Psoas muscle (tissue), 8 donors: ENCODE data around the gene ZMIZ1. TPM values are rescaled to one million over a fixed set of nuclear protein-coding genes. Genes with fewer than 3 reads are reported as not detected.
A peak's percentile ranks its signal among the peaks of the same experiment; 100 is the strongest.

Experiments
- ATAC-seq, 4 donors: fragments of 200-7000 bp; cut with Tn5 transposase; one replicate each; pipeline ENCODE4 v1.9.1; 2020; ENCODE audit warnings: moderate library complexity in 3 of 4, mild to moderate bottlenecking in 2 of 4
- DNase-seq, 2 donors: peaks; one replicate each; pipeline ENCODE4 v3.0.0-alpha.2; 2020
- H3K27ac ChIP-seq: fragments of 200-600 bp; one replicate; pipeline ENCODE4 v1.8.0; 2022
- H3K27me3 ChIP-seq, 3 donors: fragments of 200-600 bp in 1 of 3; one replicate each; pipeline versions ENCODE4 v1.6.1 to v1.8.0; 2013 to 2022; ENCODE audit warnings: low read length in 2 of 3, mild to moderate bottlenecking in 2 of 3, moderate library complexity in 1 of 3; ENCODE audit not compliant: insufficient read depth in 3 of 3
- H3K36me3 ChIP-seq, 2 donors: fragments of 200-600 bp in 1 of 2; one replicate each; pipeline versions ENCODE4 v1.6.1 to v1.8.0; 2013 to 2022; ENCODE audit warnings: low read depth in 1 of 2, mild to moderate bottlenecking in 1 of 2, moderate library complexity in 1 of 2; ENCODE audit not compliant: insufficient read depth in 1 of 2
- H3K4me1 ChIP-seq: fragments of 200-600 bp; one replicate; pipeline ENCODE4 v1.8.0; 2022
- H3K4me3 ChIP-seq: fragments of 200-600 bp; one replicate; pipeline ENCODE4 v1.8.0; 2022; ENCODE audit warnings: mild to moderate bottlenecking
- H3K9me3 ChIP-seq: fragments of 200-600 bp; one replicate; pipeline ENCODE4 v1.8.0; 2022
- WGBS, 3 donors: extraction: QIAGEN DNeasy Blood & Tissue Kit; methylation state at CpG; one replicate each; pipeline versions ENCODE4 v1.1.6 to v1.1.7; 2013; 5-methylcytosine and 5-hydroxymethylcytosine counted together
- intact Hi-C, 2 donors: fragments of 100-400 bp; cut with DNase I; formaldehyde crosslinking; loops; one replicate each; pipeline versions ENCODE4 v1.11.0 to v1.14.2; 2022
- polyA plus RNA-seq, 3 donors: library from polyadenylated mRNA; stranded (reverse); fragments of 200-250 nt; gene quantifications; one replicate each; pipeline ENCODE4 v1.2.3, GENCODE V29; 2013
- total RNA-seq, 4 donors: library from RNA; stranded (reverse); fragmentation: NEBNext Ultra II Directional in 2 of 4; extraction: Animal tissue kit (Norgen Biotek cat#: 25700) in 2 of 4; gene quantifications; one replicate each; pipeline versions ENCODE4 v1.2.1 to v1.2.4, GENCODE V29; 2021 to 2023
- TF ChIP-seq, protein P1 (sequence below): fragments of 200-600 bp; IDR thresholded peaks from one replicate; pipeline ENCODE4 v1.8.0; 2022; ENCODE audit warnings: antibody characterized with exemption
- donor health status: healthy with polysubstance abuse.
- donor health status: DM: no; HTN: no; CAD: no; lungs with moderate emphysema.
- donor health status: Bipolar disorder and iron deficiency.
- donor health status: healthy.
- donor health status: DM: yes; HTN: yes; CAD: no.
- donor health status: DM: no; HTN: no; CAD: no.
- donor health status: DM: no; HTN: no; CAD: no.
- donor health status: DM: yes; HTN: yes; CAD: no.

Gene ZMIZ1
- total and polyA plus RNA-seq, 7 donors, result 10.4 to 37.6 (median 30.0) TPM

GRCh38 chr10:79147306-79147705, 78.5 kb downstream of the ZMIZ1 start:
- no peak for ATAC-seq
- peaks cover 0 to 19% of the 10 kb centered on the region in 2 donors for H3K36me3 ChIP-seq
- TF ChIP-seq, protein P1, sequence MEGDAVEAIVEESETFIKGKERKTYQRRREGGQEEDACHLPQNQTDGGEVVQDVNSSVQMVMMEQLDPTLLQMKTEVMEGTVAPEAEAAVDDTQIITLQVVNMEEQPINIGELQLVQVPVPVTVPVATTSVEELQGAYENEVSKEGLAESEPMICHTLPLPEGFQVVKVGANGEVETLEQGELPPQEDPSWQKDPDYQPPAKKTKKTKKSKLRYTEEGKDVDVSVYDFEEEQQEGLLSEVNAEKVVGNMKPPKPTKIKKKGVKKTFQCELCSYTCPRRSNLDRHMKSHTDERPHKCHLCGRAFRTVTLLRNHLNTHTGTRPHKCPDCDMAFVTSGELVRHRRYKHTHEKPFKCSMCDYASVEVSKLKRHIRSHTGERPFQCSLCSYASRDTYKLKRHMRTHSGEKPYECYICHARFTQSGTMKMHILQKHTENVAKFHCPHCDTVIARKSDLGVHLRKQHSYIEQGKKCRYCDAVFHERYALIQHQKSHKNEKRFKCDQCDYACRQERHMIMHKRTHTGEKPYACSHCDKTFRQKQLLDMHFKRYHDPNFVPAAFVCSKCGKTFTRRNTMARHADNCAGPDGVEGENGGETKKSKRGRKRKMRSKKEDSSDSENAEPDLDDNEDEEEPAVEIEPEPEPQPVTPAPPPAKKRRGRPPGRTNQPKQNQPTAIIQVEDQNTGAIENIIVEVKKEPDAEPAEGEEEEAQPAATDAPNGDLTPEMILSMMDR, result no peak
- H3K27ac ChIP-seq, result peak overlapping the region; percentile 75
- no peaks in the 10 kb centered on the region for H3K9me3 ChIP-seq
- no peak overlapping the region for H3K4me3 ChIP-seq
- H3K4me1 ChIP-seq, result peaks cover 79% of the 10 kb centered on the region
- no peak for DNase-seq
- no peaks in the 10 kb centered on the region for H3K27me3 ChIP-seq
- intact Hi-C loops, result loop anchor here in 1 of 2 donors (5.0 kb wide), 1 partner anchor 75 kb away; no protein-coding TSS in a partner anchor
- 80 to 87% (median 81%) methylated on average over 5 of the region's 5 CpGs for WGBS, 3 donors

DNA sequence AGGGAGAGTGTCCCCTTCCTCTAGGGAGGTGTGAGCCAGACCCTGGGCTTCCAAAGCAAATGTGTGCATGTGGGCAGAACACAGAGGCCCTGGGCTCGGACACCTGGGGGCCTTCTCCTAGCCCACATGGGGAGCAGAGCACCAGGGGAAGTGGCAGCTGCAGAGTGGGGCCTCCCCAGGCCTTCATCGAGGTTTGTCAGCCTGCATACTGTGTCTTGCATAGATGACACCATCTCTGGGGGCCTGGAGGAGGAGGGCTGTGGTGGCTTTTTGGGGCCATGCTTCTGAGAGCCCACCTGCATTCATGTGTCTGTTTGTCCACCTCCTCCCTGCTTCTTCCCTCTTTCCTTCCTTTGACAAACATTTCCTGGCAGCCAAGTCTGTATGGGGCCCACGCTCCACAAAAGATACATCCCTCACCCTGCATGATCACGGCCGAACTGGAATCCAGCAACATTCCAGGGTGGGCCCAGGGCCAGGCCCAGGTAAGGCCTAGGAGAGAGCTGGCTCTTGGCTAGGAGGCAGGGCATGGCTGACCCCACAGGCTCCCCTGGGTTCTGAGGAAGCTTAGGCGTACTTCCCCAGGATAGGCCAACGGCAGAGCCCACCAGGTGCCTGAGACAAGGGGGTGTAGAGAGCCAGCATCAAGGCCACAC, 79.2 kb downstream of the ZMIZ1 start:
- WGBS, 3 donors, result 53 to 69% (median 57%) methylated on average over 7 of the region's 7 CpGs
- intact Hi-C loops, result loop anchor here in 1 of 2 donors (5.0 kb wide), 1 partner anchor 76 kb away; no protein-coding TSS in a partner anchor
- H3K4me1 ChIP-seq, result peaks cover 79% of the 10 kb centered on the region

DNA sequence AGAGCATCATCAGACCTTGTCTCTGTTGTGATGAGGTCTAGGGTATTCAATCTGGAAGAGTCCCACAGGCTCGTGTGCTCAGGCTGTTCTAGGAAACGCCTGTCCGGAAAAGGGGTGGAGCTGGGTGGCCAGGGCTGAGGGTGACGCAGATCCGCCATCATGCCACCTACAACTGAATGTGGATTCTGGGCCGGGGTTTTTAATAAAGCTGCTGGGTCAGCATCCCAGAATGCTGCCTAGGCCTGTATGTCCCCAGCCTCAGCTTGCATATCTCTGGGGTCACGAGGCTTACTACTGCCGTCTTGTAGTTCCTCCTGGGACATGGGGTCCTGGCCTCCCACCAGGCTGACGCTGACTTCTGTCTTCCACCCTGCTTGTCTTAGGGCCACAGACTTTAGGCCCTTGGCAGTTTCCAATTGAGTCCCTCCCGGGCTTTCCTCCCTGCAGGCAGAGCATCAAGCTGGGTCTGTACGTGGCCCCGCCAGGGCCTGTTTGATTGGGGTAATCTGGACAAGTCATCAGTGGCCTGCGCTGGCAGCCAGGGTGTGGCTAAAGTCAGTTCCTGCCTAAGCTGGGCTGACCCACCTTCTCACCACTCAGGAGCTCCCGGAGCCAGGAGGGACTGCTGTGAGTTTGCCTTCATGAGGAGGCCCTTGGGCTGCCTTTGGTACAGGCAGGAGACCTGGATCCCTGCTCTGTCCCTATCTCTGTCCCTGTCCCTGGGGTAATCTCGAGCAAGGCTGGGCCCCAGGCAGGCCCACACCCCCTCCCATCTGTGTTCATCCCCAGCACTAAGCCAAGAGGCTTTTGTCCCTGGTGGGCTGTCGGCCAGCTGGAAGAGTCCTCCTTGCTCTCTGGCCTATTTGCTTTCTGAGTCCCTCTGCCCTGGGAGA, 79.9 kb downstream of the ZMIZ1 start:
- Histone ChIP-seq H3K4me1 (peaks cover 86% of the 10 kb centered on the region), H3K36me3 (peaks cover 0 to 10% of the 10 kb centered on the region in 2 donors), H3K27me3 (no peaks in the 10 kb centered on the region), H3K4me3 (peak overlapping the region; percentile 28), H3K9me3 (no peaks in the 10 kb centered on the region), H3K27ac (peak overlapping the region; percentile 75)
- peak; percentile 79 to 89 for DNase-seq
- TF ChIP-seq, protein P1, result no peak
- intact Hi-C loops, result loop anchor here in 1 of 2 donors (5.0 kb wide), 1 partner anchor 76 kb away; no protein-coding TSS in a partner anchor
- peak in 3 of 4 donors; percentile 4 to 33 (median 19) for ATAC-seq
- 35 to 46% (median 40%) methylated on average over 16 of the region's 16 CpGs for WGBS, 3 donors

More for the DNA sequence above, 79.2 kb downstream of the ZMIZ1 start:
- Histone ChIP-seq H3K9me3 (no peaks in the 10 kb centered on the region), H3K27me3 (no peaks in the 10 kb centered on the region), H3K27ac (peak overlapping the region; percentile 75), H3K36me3 (peaks cover 0 to 12% of the 10 kb centered on the region in 2 donors), H3K4me3 (no peak overlapping the region)
- TF ChIP-seq, protein P1, result no peak
- DNase-seq (no peak), ATAC-seq (no peak)

- WGBS, 3 donors, result 39 to 55% (median 51%) methylated on average over 3 of the region's 3 CpGs
- intact Hi-C loops, result loop anchor here in 1 of 2 donors (5.0 kb wide), 1 partner anchor 77 kb away; no protein-coding TSS in a partner anchor
- Histone ChIP-seq H3K27me3 (no peaks in the 10 kb centered on the region), H3K36me3 (peaks cover 0 to 6% of the 10 kb centered on the region in 2 donors), H3K4me3 (peak overlapping the region; percentile 28), H3K9me3 (no peaks in the 10 kb centered on the region), H3K27ac (peak overlapping the region; percentile 75), H3K4me1 (peaks cover 89% of the 10 kb centered on the region)
- DNase-seq (no peak), ATAC-seq (no peak)
- TF ChIP-seq, protein P1, result no peak
Observed at GRCh38 chr10:79149345-79149661, 80.5 kb downstream of the ZMIZ1 start.
